ENCODE data around the gene S100A4.

S100A4 gene

GRCh38 chr1:153560771-153561465 is 15.3 kb upstream of the S100A4 start:
- ChIA-PET CTCF (interaction anchor here (1.0 kb wide), 1 partner anchor 66 kb away, joined by 4 read pairs; the partner anchor contains the start of gene S100A13), POLR2A (interaction anchor here (0.7 to 1.1 kb wide), 2 partner anchors 8 to 9 kb away, joined by 3 read pairs; no protein-coding TSS in a partner anchor)
- TF ChIP-seq SP1 (IDR thresholded peaks at IDR 0.05) = no peak
- TF ChIP-seq HDGF (IDR thresholded peaks at IDR 0.05; ENCODE audit: borderline replicate concordance) = no peak
- TF ChIP-seq FOXA1 (IDR thresholded peaks at IDR 0.05) = no peak
- TF ChIP-seq L3MBTL2 (conservative IDR thresholded peaks at IDR 0.05) = no peak
- DNase-seq (ENCODE audit: extremely low spot score) = no peak

GRCh38 chr1:153560241-153560640 is 14.6 kb upstream of the S100A4 start:
- TF ChIP-seq ELF4 (IDR thresholded peaks at IDR 0.05) (no peak), FOXM1 (IDR thresholded peaks at IDR 0.05; ENCODE audit: borderline replicate concordance) (no peak), NFRKB (IDR thresholded peaks at IDR 0.05) (no peak), PKNOX1 (IDR thresholded peaks at IDR 0.05) (no peak), SP1 (IDR thresholded peaks at IDR 0.05) (no peak), SUZ12 (IDR thresholded peaks at IDR 0.05) (no peak), HDGF (IDR thresholded peaks at IDR 0.05; ENCODE audit: borderline replicate concordance) (no peak)
- CTCF ChIA-PET = interaction anchor here (1.2 kb wide), 1 partner anchor 8 kb away, joined by 3 read pairs; no protein-coding TSS in a partner anchor
- no peak for DNase-seq (ENCODE audit: extremely low spot score)
- POLR2A ChIA-PET = no interaction called here

- ChIA-PET POLR2A (interaction anchor here (1.1 kb wide), 1 partner anchor 76 kb away, joined by 4 read pairs; no protein-coding TSS in a partner anchor), CTCF (no interaction called here)
- TF ChIP-seq SUZ12 (IDR thresholded peaks at IDR 0.05) (no peak), ELF4 (IDR thresholded peaks at IDR 0.05) (no peak)
- no peak for DNase-seq (ENCODE audit: extremely low spot score)
Measured at GRCh38 chr1:153557877-153558276, 12.3 kb upstream of the S100A4 start.

GRCh38 chr1:153556348-153556747 is 10.7 kb upstream of the S100A4 start:
- ChIA-PET CTCF (no interaction called here), POLR2A (no interaction called here)
- no peak for DNase-seq (ENCODE audit: extremely low spot score)
- no peak for TF ChIP-seq SUZ12 (IDR thresholded peaks at IDR 0.05)
- TF ChIP-seq FOXK2 (IDR thresholded peaks at IDR 0.05) = no peak
- TF ChIP-seq SP1 (IDR thresholded peaks at IDR 0.05) = no peak
- TF ChIP-seq ZNF384 (IDR thresholded peaks at IDR 0.05) = no peak

GRCh38 chr1:153553830-153554541 is 8.4 kb upstream of the S100A4 start:
- no peak for DNase-seq (ENCODE audit: extremely low spot score)
- CTCF ChIA-PET = interaction anchor here (1.1 to 1.3 kb wide), 2 partner anchors 14 to 43 kb away, joined by 3 read pairs; no protein-coding TSS in a partner anchor
- POLR2A ChIA-PET = interaction anchor here (2.0 kb wide), 1 partner anchor 12 kb away, joined by 5 read pairs; the partner anchor contains the start of gene S100A2
- no peak for TF ChIP-seq ARNT (IDR thresholded peaks at IDR 0.05)
- no peak for TF ChIP-seq BHLHE40 (IDR thresholded peaks at IDR 0.05; ENCODE audit: borderline replicate concordance)
- TF ChIP-seq FOXM1 (IDR thresholded peaks at IDR 0.05; ENCODE audit: borderline replicate concordance) = no peak
- no peak for TF ChIP-seq HDGF (IDR thresholded peaks at IDR 0.05; ENCODE audit: borderline replicate concordance)
- no peak for TF ChIP-seq LEF1 (IDR thresholded peaks at IDR 0.05; ENCODE audit: borderline replicate concordance)
- TF ChIP-seq ELF4 (IDR thresholded peaks at IDR 0.05) = no peak
- no peak for TF ChIP-seq SP1 (IDR thresholded peaks at IDR 0.05)
- TF ChIP-seq SUZ12 (IDR thresholded peaks at IDR 0.05) = no peak
- TF ChIP-seq ZNF384 (IDR thresholded peaks at IDR 0.05) = no peak
- no peak for TF ChIP-seq FOXK2 (IDR thresholded peaks at IDR 0.05)
- TF ChIP-seq FOXA1 (IDR thresholded peaks at IDR 0.05) = no peak
- TF ChIP-seq NFRKB (IDR thresholded peaks at IDR 0.05) = no peak
- TF ChIP-seq L3MBTL2 (conservative IDR thresholded peaks at IDR 0.05) = no peak
- TF ChIP-seq PKNOX1 (IDR thresholded peaks at IDR 0.05) = no peak
- TF ChIP-seq CTBP1 (IDR thresholded peaks at IDR 0.05; ENCODE audit: borderline replicate concordance) = no peak
- TF ChIP-seq TARDBP (IDR thresholded peaks at IDR 0.05) = no peak

- ChIA-PET POLR2A (interaction anchor here (1.1 to 2.0 kb wide), 2 partner anchors 13 to 81 kb away, joined by 4 to 5 read pairs; partner anchors contain the start of genes CHTOP and S100A2), CTCF (interaction anchor here (1.1 to 1.3 kb wide), 2 partner anchors 43 kb away, joined by 3 read pairs; no protein-coding TSS in a partner anchor)
- no peak for DNase-seq (ENCODE audit: extremely low spot score)
- TF ChIP-seq SP1 (IDR thresholded peaks at IDR 0.05) (no peak), HDGF (IDR thresholded peaks at IDR 0.05; ENCODE audit: borderline replicate concordance) (no peak), BHLHE40 (IDR thresholded peaks at IDR 0.05; ENCODE audit: borderline replicate concordance) (no peak), NFRKB (IDR thresholded peaks at IDR 0.05) (no peak)
Measured at GRCh38 chr1:153553096-153553495, 7.5 kb upstream of the S100A4 start.

- DNase-seq (ENCODE audit: extremely low spot score) = no peak
- TF ChIP-seq TARDBP (IDR thresholded peaks at IDR 0.05) (no peak), BHLHE40 (IDR thresholded peaks at IDR 0.05; ENCODE audit: borderline replicate concordance) (no peak), ELF4 (IDR thresholded peaks at IDR 0.05) (no peak), ZNF384 (IDR thresholded peaks at IDR 0.05) (no peak), ARNT (IDR thresholded peaks at IDR 0.05) (no peak), FOXA1 (IDR thresholded peaks at IDR 0.05) (no peak), CTBP1 (IDR thresholded peaks at IDR 0.05; ENCODE audit: borderline replicate concordance) (no peak), L3MBTL2 (conservative IDR thresholded peaks at IDR 0.05) (no peak), SP1 (IDR thresholded peaks at IDR 0.05) (no peak), FOXM1 (IDR thresholded peaks at IDR 0.05; ENCODE audit: borderline replicate concordance) (no peak), HDGF (IDR thresholded peaks at IDR 0.05; ENCODE audit: borderline replicate concordance) (no peak), PKNOX1 (IDR thresholded peaks at IDR 0.05) (no peak), NFRKB (IDR thresholded peaks at IDR 0.05) (no peak), LEF1 (IDR thresholded peaks at IDR 0.05; ENCODE audit: borderline replicate concordance) (no peak), SUZ12 (IDR thresholded peaks at IDR 0.05) (no peak), FOXK2 (IDR thresholded peaks at IDR 0.05) (no peak)
- ChIA-PET CTCF (interaction anchor here (1.1 kb wide), 1 partner anchor 42 kb away, joined by 3 read pairs; no protein-coding TSS in a partner anchor), POLR2A (interaction anchor here (0.7 to 1.1 kb wide), 3 partner anchors 9 to 82 kb away, joined by 3 to 4 read pairs (median 4); partner anchors contain the start of gene CHTOP)
Measured at GRCh38 chr1:153552335-153552734, 6.7 kb upstream of the S100A4 start.

All from HEK293T (cell line).